Activated T-cell treated with anti-CD3 and anti-CD28 coated beads for 4 hours (primary cell): ENCODE results near the gene ZNRF1.

Experiments used
- DNase-seq: peaks from one replicate; pipeline ENCODE4 v3.0.0-alpha.2; 2020

Gene ZNRF1

DNA sequence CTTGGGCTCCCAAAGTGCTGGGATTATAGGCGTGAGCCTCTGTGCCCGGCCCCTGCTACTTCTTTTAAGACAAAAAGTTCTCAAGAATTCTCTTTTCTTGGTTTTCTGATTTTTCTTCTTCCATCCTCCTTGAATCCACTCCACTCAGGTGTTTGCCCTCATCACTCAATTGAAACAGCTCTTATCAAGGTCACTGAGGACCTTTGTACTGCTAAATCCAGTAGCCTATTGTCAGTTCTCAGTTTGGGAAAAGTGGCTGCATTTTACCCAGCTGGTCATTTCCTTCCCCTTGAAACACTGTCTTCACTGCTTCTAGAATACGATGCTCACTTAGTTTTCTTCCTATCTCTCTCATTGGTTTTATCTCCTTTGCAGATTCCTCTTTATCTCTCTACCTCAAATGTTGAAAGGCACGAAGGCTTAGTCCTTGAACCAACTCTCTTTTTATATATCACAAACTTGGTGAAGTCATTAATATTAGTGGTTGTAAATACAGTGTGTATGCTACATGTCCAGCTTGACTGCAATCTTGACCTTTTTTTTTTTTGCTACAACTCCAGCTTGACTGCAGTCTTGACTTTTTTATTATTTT lies 29.8 kb downstream of the ZNRF1 start:
- DNase-seq, result no peak

GRCh38 chr16:75029854-75030253 lies 31.0 kb downstream of the ZNRF1 start:
- no peak for DNase-seq

GRCh38 chr16:75032655-75033054 lies 33.8 kb downstream of the ZNRF1 start:
- DNase-seq, result no peak

GRCh38 chr16:75035410-75035968 lies 36.7 kb downstream of the ZNRF1 start:
- no peak for DNase-seq

GRCh38 chr16:75038036-75038858 lies 39.4 kb downstream of the ZNRF1 start:
- no peak for DNase-seq

GRCh38 chr16:75039941-75040340 lies 41.1 kb downstream of the ZNRF1 start:
- DNase-seq, result no peak

GRCh38 chr16:75042426-75043174 lies 43.8 kb downstream of the ZNRF1 start:
- no peak for DNase-seq

DNA sequence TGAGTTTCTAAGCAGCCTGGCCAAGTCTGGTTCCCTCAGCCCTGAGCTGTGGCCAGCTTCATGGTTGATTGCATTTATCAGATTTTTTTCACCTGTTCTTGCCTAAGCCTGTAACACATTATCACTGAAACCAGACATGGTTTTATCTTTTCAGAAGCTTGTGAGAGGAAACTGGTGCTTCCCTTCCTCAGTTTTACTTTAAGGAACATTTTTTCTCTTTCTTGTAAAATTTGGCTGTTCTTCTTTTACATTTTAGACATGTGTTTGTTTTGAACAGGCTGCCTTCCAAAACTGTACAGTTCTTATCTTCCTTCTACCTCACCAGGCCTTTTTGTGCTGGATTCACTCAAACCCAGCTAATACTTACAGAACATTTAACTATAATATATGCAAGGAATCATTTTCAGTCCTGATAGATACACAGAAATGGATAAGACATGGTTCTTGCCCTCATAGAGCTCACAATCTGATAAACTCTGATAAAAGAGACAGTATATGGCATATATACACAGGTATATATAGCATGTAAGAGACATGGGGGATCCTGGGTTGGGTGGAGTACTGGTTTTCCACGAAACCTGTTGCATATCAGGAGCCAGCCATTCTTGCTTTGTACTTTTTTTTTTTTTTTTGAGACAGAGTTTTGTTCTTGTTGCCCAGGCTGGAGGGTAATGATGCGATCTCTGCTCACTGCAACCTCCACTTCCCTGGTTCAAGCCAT lies 44.5 kb downstream of the ZNRF1 start:
- DNase-seq, result no peak

GRCh38 chr16:75044800-75045361 lies 46.1 kb downstream of the ZNRF1 start:
- no peak for DNase-seq

- DNase-seq, result no peak
Observed at GRCh38 chr16:75045424-75045823, 46.6 kb downstream of the ZNRF1 start.

DNA sequence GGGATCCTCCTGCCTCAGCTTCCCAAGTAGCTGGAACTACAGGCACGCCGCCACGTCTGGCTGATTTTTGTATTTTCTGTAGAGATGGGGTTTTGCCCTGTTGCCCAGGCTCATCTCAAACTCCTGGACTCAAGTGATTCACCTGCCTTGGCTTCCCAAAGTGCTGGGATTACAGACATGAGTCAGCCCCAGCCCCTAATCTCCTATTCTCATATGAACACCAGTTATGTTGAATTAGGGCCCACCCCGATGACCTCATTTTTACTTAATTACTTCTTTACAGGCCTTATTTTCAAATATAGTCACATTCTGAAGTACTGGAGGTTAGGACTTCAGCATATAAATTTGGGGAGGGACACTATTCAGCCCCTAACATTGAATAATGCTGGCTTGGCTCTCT lies 49.2 kb downstream of the ZNRF1 start:
- DNase-seq, result no peak

DNA sequence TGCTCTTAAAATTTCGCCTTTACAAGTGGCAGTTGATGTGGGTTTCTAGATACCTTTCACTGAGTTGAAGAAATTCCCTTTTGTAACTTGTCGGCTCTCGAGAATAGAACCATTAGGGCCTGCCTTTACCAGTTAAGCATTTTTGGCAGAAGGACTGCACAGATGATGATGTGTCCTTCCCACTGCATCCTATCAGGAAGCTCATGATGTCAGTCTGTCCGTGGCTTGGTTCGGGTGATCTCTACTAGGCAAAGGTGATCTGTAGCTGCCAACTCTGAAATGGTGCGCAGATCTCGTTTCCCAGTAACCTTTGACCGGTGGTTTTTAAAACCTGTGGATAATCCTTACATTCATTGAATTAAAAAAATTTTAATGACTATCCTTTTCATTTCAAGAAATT lies 49.7 kb downstream of the ZNRF1 start:
- no peak for DNase-seq

DNA sequence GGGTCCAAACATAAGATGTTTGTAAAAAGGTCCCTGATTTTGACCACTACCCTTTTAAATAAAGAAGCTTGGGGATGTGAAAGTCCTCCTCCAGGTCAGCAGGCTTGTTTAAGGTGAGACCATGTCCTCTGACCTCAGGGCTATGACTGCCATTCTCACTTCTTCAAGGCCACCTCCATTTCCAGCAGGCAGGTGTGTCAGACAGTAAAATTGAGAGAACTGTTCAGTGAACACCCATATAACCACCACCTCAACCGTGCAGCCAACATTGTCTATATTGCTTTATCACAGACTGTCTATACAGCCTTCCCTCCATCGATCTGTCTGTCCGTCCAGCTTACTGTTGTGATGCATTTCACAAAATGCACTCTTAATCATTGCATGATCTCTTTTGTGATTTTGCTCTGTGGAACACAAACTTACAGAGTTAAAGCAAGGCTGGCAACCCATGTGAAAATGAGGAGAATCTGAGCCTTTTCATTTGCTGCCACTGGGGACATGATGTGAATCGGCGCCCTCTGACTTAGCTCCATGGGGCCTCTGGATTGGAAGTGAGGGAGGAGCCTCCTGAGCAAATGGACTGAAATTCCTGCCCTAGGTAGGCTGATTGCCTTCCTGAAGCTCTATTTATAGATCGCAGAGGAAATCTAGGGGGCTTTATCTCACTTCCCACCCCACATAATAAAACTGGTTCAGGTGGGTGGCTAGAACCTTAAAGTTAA lies 53.8 kb downstream of the ZNRF1 start:
- DNase-seq, result no peak

GRCh38 chr16:75053791-75054555 lies 55.1 kb downstream of the ZNRF1 start:
- no peak for DNase-seq

- DNase-seq, result no peak
Observed at GRCh38 chr16:75054556-75054947, 55.7 kb downstream of the ZNRF1 start.

GRCh38 chr16:75058806-75059205 lies 60.0 kb downstream of the ZNRF1 start:
- DNase-seq, result no peak

DNA sequence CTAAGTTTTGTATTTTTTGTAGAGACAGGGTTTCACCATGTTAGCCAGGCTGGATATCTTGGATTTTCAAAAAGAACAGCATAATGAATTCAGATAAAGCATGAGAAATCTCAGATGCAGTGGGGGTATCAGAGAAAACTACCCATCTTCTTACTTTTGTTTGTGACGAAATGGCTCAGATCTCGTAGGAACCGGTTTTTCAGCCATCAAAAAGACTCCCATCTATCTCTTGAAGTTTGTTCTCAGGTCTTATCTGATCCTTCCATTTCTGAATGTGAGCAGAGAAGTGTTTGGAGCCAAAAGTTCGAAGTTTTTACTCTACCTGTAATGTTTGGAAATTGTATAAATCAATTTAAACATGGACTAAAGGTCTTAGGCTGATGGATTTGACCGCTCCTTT lies 60.6 kb downstream of the ZNRF1 start:
- no peak for DNase-seq

- DNase-seq, result no peak
Observed at GRCh38 chr16:75060723-75061122, 61.9 kb downstream of the ZNRF1 start.

DNA sequence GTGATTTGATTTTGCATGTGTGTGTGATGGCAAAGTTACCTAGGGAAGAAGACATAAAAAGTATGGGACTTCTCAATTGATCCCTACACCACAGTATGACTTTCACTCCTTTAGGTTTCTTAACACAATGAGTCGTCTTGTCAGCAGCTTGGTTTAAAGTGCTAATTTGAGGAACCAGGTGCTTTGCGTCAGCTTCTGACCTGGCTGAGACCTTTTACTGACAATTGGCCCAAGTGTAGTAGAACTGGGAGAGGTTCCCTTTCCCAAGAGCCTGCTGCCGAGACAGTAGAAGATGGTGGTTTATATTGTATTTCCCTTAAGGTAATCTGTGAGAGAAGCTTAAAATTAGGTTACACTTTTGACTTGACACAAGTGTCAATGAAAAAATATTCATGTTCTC lies 62.8 kb downstream of the ZNRF1 start:
- DNase-seq, result no peak

- no peak for DNase-seq
Observed at GRCh38 chr16:75062135-75062975, 63.5 kb downstream of the ZNRF1 start.
